Measurements from ENCODE around the gene NET1. TPM values are rescaled to one million over a fixed set of nuclear protein-coding genes. Genes with fewer than 3 reads are reported as not detected.

Gene NET1
- total RNA-seq, 2 donors from 2014 or later, result 174 to 455 TPM

DNA sequence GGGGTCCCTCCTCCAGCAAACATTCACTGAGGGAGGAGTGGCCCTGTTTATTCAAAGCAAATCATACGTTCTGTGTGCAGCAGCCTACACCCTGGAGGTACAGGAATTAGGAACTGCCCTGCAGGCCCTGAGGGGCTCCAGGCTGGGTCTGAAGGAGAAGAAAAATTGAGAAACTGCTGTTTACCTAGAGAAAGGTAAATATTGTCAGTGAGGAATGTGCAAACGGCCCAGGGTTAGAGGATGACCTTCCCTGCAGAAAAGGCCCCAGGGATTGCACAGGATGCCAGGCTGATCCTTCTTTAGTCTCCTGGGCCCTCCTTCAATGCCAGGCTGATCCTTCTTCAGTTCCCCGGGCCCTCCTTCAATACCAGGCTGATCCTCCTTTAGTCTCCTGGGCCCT lies 81.3 kb downstream of the NET1 start:
- no peak for DNase-seq
- Histone ChIP-seq H3K27me3 (no peaks in the 10 kb centered on the region), H3K27ac (no peak overlapping the region), H3K4me1 (no peaks in the 10 kb centered on the region), H3K36me3 (no peaks in the 10 kb centered on the region), H3K4me3 (no peak overlapping the region), H3K9ac (ENCODE audit: low read depth in 2 of 2, low read length in 2 of 2) (no peak overlapping the region), H3K9me3 (no peaks in the 10 kb centered on the region)
- TF ChIP-seq, protein P1, sequence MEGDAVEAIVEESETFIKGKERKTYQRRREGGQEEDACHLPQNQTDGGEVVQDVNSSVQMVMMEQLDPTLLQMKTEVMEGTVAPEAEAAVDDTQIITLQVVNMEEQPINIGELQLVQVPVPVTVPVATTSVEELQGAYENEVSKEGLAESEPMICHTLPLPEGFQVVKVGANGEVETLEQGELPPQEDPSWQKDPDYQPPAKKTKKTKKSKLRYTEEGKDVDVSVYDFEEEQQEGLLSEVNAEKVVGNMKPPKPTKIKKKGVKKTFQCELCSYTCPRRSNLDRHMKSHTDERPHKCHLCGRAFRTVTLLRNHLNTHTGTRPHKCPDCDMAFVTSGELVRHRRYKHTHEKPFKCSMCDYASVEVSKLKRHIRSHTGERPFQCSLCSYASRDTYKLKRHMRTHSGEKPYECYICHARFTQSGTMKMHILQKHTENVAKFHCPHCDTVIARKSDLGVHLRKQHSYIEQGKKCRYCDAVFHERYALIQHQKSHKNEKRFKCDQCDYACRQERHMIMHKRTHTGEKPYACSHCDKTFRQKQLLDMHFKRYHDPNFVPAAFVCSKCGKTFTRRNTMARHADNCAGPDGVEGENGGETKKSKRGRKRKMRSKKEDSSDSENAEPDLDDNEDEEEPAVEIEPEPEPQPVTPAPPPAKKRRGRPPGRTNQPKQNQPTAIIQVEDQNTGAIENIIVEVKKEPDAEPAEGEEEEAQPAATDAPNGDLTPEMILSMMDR (IDR thresholded peaks at IDR 0.05), result no peak
- intact Hi-C loops (cut with DNase I), result no loop called here

DNA sequence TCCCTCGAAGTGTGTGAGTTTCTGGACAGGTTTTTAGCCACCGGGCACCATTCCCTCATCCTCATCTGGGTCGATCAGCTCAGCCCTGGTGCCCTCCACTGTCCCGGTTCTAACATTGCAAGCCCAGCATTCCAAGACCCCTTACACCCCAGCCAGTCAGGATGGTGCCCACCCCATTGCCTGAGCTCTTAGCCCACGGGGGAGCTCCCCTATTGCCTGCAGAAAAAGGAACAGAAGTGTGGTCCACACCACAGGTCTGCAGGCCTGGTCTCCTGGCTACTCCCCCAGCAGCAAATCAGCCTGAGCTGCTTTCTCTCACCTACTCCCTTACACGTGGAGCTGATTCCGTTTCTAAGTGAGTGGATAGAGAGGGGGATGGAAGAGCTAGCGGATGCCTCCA lies 82.3 kb downstream of the NET1 start:
- H3K36me3 ChIP-seq, result no peaks in the 10 kb centered on the region
- no peak overlapping the region for H3K9ac ChIP-seq (ENCODE audit: low read depth in 2 of 2, low read length in 2 of 2)
- DNase-seq, result no peak
- H3K27me3 ChIP-seq, result no peaks in the 10 kb centered on the region
- TF ChIP-seq, protein P1 (IDR thresholded peaks at IDR 0.05), result no peak
- no peak overlapping the region for H3K4me3 ChIP-seq
- no peaks in the 10 kb centered on the region for H3K9me3 ChIP-seq
- intact Hi-C loops (cut with DNase I), result no loop called here
- H3K27ac ChIP-seq, result no peak overlapping the region
- H3K4me1 ChIP-seq, result no peaks in the 10 kb centered on the region

DNA sequence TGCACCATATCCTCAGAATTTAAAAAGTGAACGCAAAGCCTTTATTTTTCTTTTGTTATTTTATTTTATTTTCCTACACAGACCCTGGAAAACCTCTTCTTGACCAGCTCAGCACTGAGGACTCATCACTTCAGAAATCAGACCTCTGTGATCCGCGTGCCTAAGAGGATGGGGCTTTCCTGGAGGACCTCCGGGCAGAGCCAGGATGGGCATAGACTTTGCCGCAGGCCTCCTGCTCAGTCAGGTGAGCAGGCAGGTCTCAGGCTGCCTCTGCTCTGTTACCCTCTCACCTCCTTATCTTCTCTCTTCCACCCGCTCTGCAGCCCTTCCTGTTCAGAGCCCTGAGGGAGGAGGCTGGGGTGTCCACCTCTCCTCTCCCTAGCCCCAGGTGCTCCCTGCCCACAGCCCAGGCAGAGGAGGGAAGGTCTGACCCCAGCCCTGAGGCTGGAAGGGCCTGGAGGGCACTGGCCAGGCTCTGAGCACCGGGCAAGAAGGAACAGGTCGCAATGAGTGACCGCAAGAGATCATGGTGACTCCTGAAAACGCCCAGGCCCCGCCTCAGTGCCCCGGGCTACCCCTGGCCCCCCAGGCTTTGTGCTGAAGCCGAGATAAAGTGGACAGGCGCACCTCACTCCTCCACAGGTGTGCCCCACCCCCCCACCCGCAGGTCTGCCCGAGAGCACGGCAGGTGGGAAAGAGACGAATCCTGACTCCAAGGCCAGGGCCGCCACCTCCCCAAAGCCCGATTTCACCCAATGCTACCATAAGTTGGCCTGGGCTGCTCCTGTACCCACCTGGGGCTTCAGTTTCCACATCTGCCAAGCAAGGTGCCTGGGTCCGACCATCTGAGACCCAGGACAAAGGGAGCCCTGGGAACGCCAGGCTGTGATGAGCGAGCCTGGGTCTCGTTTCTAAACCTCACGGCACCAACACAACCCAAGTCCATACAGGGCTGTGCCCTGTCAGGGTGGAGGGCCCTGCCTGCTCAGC lies 84.2 kb downstream of the NET1 start:
- Histone ChIP-seq H3K9me3 (no peaks in the 10 kb centered on the region), H3K27me3 (no peaks in the 10 kb centered on the region), H3K36me3 (no peaks in the 10 kb centered on the region), H3K9ac (ENCODE audit: low read depth in 2 of 2, low read length in 2 of 2) (no peak overlapping the region), H3K4me3 (no peak overlapping the region), H3K27ac (no peak overlapping the region), H3K4me1 (no peaks in the 10 kb centered on the region)
- TF ChIP-seq, protein P1 (IDR thresholded peaks at IDR 0.05), result no peak
- intact Hi-C loops (cut with DNase I), result no loop called here
- no peak for DNase-seq

- no peak overlapping the region for H3K9ac ChIP-seq (ENCODE audit: low read depth in 2 of 2, low read length in 2 of 2)
- no peaks in the 10 kb centered on the region for H3K4me1 ChIP-seq
- intact Hi-C loops (cut with DNase I), result no loop called here
- no peak overlapping the region for H3K27ac ChIP-seq
- H3K27me3 ChIP-seq, result no peaks in the 10 kb centered on the region
- no peaks in the 10 kb centered on the region for H3K36me3 ChIP-seq
- no peak overlapping the region for H3K4me3 ChIP-seq
- no peak for DNase-seq
- H3K9me3 ChIP-seq, result no peaks in the 10 kb centered on the region
- TF ChIP-seq, protein P1 (IDR thresholded peaks at IDR 0.05), result no peak
Measured at GRCh38 chr10:5497289-5497688, 84.9 kb downstream of the NET1 start.

GRCh38 chr10:5497948-5498730 lies 85.8 kb downstream of the NET1 start:
- no peaks in the 10 kb centered on the region for H3K36me3 ChIP-seq
- TF ChIP-seq, protein P1 (IDR thresholded peaks at IDR 0.05), result no peak
- H3K4me1 ChIP-seq, result no peaks in the 10 kb centered on the region
- H3K4me3 ChIP-seq, result no peak overlapping the region
- no peaks in the 10 kb centered on the region for H3K27me3 ChIP-seq
- intact Hi-C loops (cut with DNase I), result no loop called here
- no peak overlapping the region for H3K27ac ChIP-seq
- no peaks in the 10 kb centered on the region for H3K9me3 ChIP-seq
- DNase-seq, result no peak
- H3K9ac ChIP-seq (ENCODE audit: low read depth in 2 of 2, low read length in 2 of 2), result no peak overlapping the region
